A549 (cell line): ENCODE measurements around the gene RPS21. TPM values are rescaled to one million over a fixed set of nuclear protein-coding genes. Genes with fewer than 3 reads are reported as not detected.

Experiments used
- ATAC-seq, 2 experiments: fragments of 200-7000 bp in 1 of 2; fragments of >200 bp in 1 of 2; cut with Nextera tagmentation in 1 of 2; cut with Tn5 transposase in 1 of 2; 3 replicates each; pipeline versions ENCODE4 v1.8.0 to v1.9.1; 2018 to 2020; ENCODE audit warnings: mild to moderate bottlenecking in 1 of 2, moderate library complexity in 1 of 2
- CTCF ChIA-PET: fragments of 300-600 bp; sonication (Branson Sonifier 250); formaldehyde crosslinking; extraction: SDS; loops from one replicate; lab custom pipeline; 2021; ENCODE audit warnings: antibody characterized with exemption, inconsistent platforms; lab: Yijun Ruan, JAX
- POLR2A ChIA-PET: fragments of 350-600 bp; formaldehyde crosslinking; extraction: SDS; loops from one replicate; lab custom pipeline; 2021; ENCODE audit warnings: antibody characterized with exemption, inconsistent platforms; lab: Yijun Ruan, JAX
- DNase-seq, 2 experiments: peaks; one replicate each; pipeline versions ENCODE4 v3.0.0 to v3.0.0-alpha.2; 2011 to 2016; ENCODE audit warnings: low read depth in 1 of 2, low spot score in 1 of 2
- FAIRE-seq: peaks from 2 replicates; lab custom pipeline; 2011; peaks lifted over from hg19 to GRCh38; lab: Jason Lieb, UNC
- H3K27ac ChIP-seq, 2 experiments: fragments of >200 bp; sonication (Bioruptor Twin); formaldehyde crosslinking; 3 replicates each; pipeline ENCODE4 v1.5.1; 2016 to 2017
- H3K4me1 ChIP-seq: fragments of >200 bp; sonication (Bioruptor Twin); formaldehyde crosslinking; 3 replicates; pipeline ENCODE4 v1.6.1; 2016
- H3K4me2 ChIP-seq: fragments of >200 bp; sonication (Bioruptor Twin); formaldehyde crosslinking; 3 replicates; pipeline ENCODE4 v1.6.1; 2016
- H3K4me3 ChIP-seq: fragments of >200 bp; sonication (Bioruptor Twin); formaldehyde crosslinking; 3 replicates; pipeline ENCODE4 v1.5.1; 2016
- H3K9me3 ChIP-seq: fragments of >200 bp; sonication (Bioruptor Twin); formaldehyde crosslinking; 3 replicates; pipeline ENCODE4 v1.6.1; 2016
- CEBPB ChIP-seq, 2 experiments: fragments of >200 bp in 1 of 2; sonication (Bioruptor Twin) in 1 of 2; formaldehyde crosslinking in 1 of 2; IDR thresholded peaks; 2 replicates each; pipeline ENCODE4 v1.6.1; 2012 to 2016
- CHD2 ChIP-seq: fragments of 150-350 bp; IDR thresholded peaks from 2 replicates; pipeline ENCODE4 v1.6.1; 2014; ENCODE audit warnings: low read length; ENCODE audit not compliant: partially characterized antibody
- CHD4 ChIP-seq: fragments of 200-600 bp; sonication (generic); IDR thresholded peaks from 2 replicates; pipeline ENCODE4 v1.6.1; 2016; ENCODE audit warnings: antibody characterized with exemption, mild to moderate bottlenecking, borderline replicate concordance
- EP300 ChIP-seq, 2 experiments: fragments of >200 bp; sonication (Bioruptor Twin); formaldehyde crosslinking; IDR thresholded peaks; 2 replicates in 1 of 2; 3 replicates in 1 of 2; pipeline ENCODE4 v1.6.1; 2016 to 2017
- FOSL2 ChIP-seq, 2 experiments: fragments of 450-650 bp in 1 of 2; fragments of >200 bp in 1 of 2; sonication (Bioruptor Twin) in 1 of 2; formaldehyde crosslinking; IDR thresholded peaks; 2 replicates each; pipeline versions ENCODE4 v1.5.0 to v1.6.1; 2016 to 2020; ENCODE audit warnings: mild to moderate bottlenecking in 1 of 2, moderate library complexity in 1 of 2
- GATA3 ChIP-seq: IDR thresholded peaks from 2 replicates; pipeline ENCODE4 v1.6.1; 2012; ENCODE audit warnings: borderline replicate concordance
- HDAC2 ChIP-seq: fragments of 200-600 bp; sonication (generic); IDR thresholded peaks from 2 replicates; pipeline ENCODE4 v1.6.1; 2016
- HEYL ChIP-seq: fragments of 250-450 bp; sonication (Bioruptor Pico); IDR thresholded peaks from 2 replicates; pipeline ENCODE4 v1.8.0; 2021; ENCODE audit warnings: mild to moderate bottlenecking, moderate library complexity
- HOXA7 ChIP-seq: fragments of 250-450 bp; sonication (Bioruptor Pico); IDR thresholded peaks from 2 replicates; pipeline ENCODE4 v1.5.0; 2020; ENCODE audit warnings: mild to moderate bottlenecking, moderate library complexity
- HOXB13 ChIP-seq: fragments of 250-450 bp; sonication (Bioruptor Pico); IDR thresholded peaks from 2 replicates; pipeline ENCODE4 v1.5.0; 2020; ENCODE audit warnings: low read depth, mild to moderate bottlenecking, moderate library complexity
- JUN ChIP-seq, 2 experiments: fragments of >200 bp; sonication (Bioruptor Twin); formaldehyde crosslinking; IDR thresholded peaks; 2 replicates in 1 of 2; 3 replicates in 1 of 2; pipeline ENCODE4 v1.6.1; 2016 to 2017
- JUNB ChIP-seq: fragments of >200 bp; sonication (Bioruptor Twin); formaldehyde crosslinking; IDR thresholded peaks from 2 replicates; pipeline ENCODE4 v1.6.1; 2016
- KDM5A ChIP-seq: fragments of 200-600 bp; sonication (generic); IDR thresholded peaks from 2 replicates; pipeline ENCODE4 v1.6.1; 2016; ENCODE audit warnings: antibody characterized with exemption, mild to moderate bottlenecking
- MAFK ChIP-seq: fragments of 450-650 bp; IDR thresholded peaks from 2 replicates; pipeline ENCODE4 v1.6.1; 2014; ENCODE audit not compliant: partially characterized antibody
- MAZ ChIP-seq: fragments of 150-350 bp; IDR thresholded peaks from 2 replicates; pipeline ENCODE4 v1.6.1; 2014; ENCODE audit warnings: antibody characterized with exemption, low read depth, low read length, borderline replicate concordance
- MYC ChIP-seq: IDR thresholded peaks from 2 replicates; pipeline ENCODE4 v1.6.1; 2012; ENCODE audit warnings: mild to moderate bottlenecking, inconsistent platforms, low read length, improper control_type of control experiment, borderline replicate concordance
- POLR2AphosphoS2 ChIP-seq: conservative IDR thresholded peaks from 2 replicates; pipeline ENCODE4 v1.6.1; 2012; ENCODE audit warnings: low read length, improper control_type of control experiment, inconsistent platforms
- RARB ChIP-seq: fragments of 250-450 bp; sonication (Bioruptor Pico); IDR thresholded peaks from 2 replicates; pipeline ENCODE4 v1.8.0; 2021; ENCODE audit warnings: mild to moderate bottlenecking, moderate library complexity
- RCOR1 ChIP-seq: fragments of 150-350 bp; IDR thresholded peaks from 2 replicates; pipeline ENCODE4 v1.6.1; 2014; ENCODE audit warnings: antibody characterized with exemption, low read length, low read depth
- SMC3 ChIP-seq: fragments of >200 bp; sonication (Bioruptor Twin); formaldehyde crosslinking; IDR thresholded peaks from 3 replicates; pipeline ENCODE4 v1.6.1; 2018; ENCODE audit warnings: inconsistent platforms
- ZC3H11A ChIP-seq: fragments of 450-650 bp; IDR thresholded peaks from 2 replicates; pipeline ENCODE4 v1.6.1; 2014; ENCODE audit warnings: antibody characterized with exemption, mild to moderate bottlenecking
- WGBS: methylation state at CpG from one replicate; pipeline ENCODE4 v1.1.6; 2017; ENCODE audit errors: missing lambda C conversion rate; 5-methylcytosine and 5-hydroxymethylcytosine counted together
- polyA plus RNA-seq, 4 experiments: library from polyadenylated mRNA; depleted of rRNA in 3 of 4; stranded (reverse); fragments of >200 nt; fragmentation: RNase III in 1 of 4; extraction: RNeasy Plus Mini Kit Qiagen cat#74134 plus additional on column Dnase treatment in 1 of 4; gene quantifications; 2 replicates in 3 of 4; 3 replicates in 1 of 4; pipeline ENCODE4 v1.2.3, GENCODE V29; 2011 to 2017
- TF ChIP-seq, protein P1 (sequence below): IDR thresholded peaks from 2 replicates; pipeline ENCODE4 v1.6.1; 2012; ENCODE audit warnings: low read depth, borderline replicate concordance
- TF ChIP-seq, protein P2 (sequence below): fragments of >200 bp; sonication (Bioruptor Twin); formaldehyde crosslinking; IDR thresholded peaks from 3 replicates; pipeline ENCODE4 v1.5.1; 2016
- TF ChIP-seq, protein P3 (sequence below): IDR thresholded peaks from 2 replicates; pipeline ENCODE4 v1.6.1; 2012
- TF ChIP-seq, protein P4 (sequence below): fragments of >200 bp; sonication (Bioruptor Twin); formaldehyde crosslinking; IDR thresholded peaks from 2 replicates; pipeline ENCODE4 v1.6.1; 2016
- TF ChIP-seq, protein P5 (sequence below): fragments of >200 bp; sonication (Bioruptor Twin); formaldehyde crosslinking; IDR thresholded peaks from 3 replicates; pipeline ENCODE4 v1.6.1; 2016
- TF ChIP-seq, protein P6 (sequence below): fragments of 250-450 bp; sonication (Bioruptor Pico); IDR thresholded peaks from 2 replicates; pipeline ENCODE4 v1.5.0; 2020; ENCODE audit warnings: low read depth, mild to moderate bottlenecking, moderate library complexity
- TF ChIP-seq, protein P7 (sequence below): fragments of 450-650 bp; IDR thresholded peaks from 2 replicates; pipeline ENCODE4 v1.6.1; 2014; ENCODE audit warnings: antibody characterized with exemption
- TF ChIP-seq, protein P8 (sequence below): IDR thresholded peaks from 2 replicates; pipeline ENCODE4 v1.6.1; 2012

RPS21 gene
- polyA plus RNA-seq, 2 of the 4 experiments (the other 2 are of a cell fraction) = 2,862 to 4,026 TPM

DNA sequence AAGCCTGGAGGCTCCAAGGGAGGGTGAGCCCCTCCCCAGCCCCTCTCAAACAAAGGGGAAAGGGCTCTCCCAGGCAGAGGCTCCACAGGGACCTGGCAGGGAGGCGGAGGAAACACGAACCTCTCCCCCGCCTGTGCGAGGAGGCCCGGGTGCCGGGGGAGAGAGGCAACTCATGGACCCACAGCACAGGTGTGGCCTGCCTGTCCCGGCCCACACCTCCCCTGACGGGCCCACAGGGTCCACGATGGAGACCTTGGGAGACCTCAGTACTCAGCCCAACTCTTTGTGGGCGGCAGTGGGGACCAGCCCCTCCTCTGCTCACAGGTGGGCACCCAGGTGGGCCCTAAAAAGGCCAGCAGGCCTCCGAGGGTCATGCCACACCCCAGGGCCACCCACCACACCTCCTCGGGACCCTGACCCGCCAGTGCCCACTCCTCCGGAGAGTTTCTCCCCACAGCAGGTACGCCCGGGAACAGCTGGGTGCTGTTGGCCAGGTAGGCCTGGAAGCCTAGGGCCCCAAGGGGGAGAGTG, 32.0 kb upstream of the RPS21 start:
- 0 out of 2 replicates have a peak, but pooled peaks have one; percentile 12 for TF ChIP-seq HOXA7 (CRISPR knock-in tag)
- no peak for TF ChIP-seq CHD2
- TF ChIP-seq, protein P1, sequence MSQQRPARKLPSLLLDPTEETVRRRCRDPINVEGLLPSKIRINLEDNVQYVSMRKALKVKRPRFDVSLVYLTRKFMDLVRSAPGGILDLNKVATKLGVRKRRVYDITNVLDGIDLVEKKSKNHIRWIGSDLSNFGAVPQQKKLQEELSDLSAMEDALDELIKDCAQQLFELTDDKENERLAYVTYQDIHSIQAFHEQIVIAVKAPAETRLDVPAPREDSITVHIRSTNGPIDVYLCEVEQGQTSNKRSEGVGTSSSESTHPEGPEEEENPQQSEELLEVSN = no peak
- no peak for FAIRE-seq
- Histone ChIP-seq H3K9me3 (no peaks in the 10 kb centered on the region), H3K4me2 (peak overlapping the region; percentile 91), H3K4me3 (peak overlapping the region; percentile 41), H3K4me1 (peaks cover 98% of the 10 kb centered on the region), H3K27ac (peak overlapping the region; percentile 97 to 99)
- CTCF ChIA-PET = interaction anchor here (1.1 to 5.5 kb wide), 5 partner anchors 13 to 53 kb away, joined by 3 to 94 read pairs (median 16); partner anchors contain the start of genes ADRM1 and LAMA5
- ATAC-seq = no peak
- POLR2A ChIA-PET = no interaction called here
- peak in 1 of 2 experiments; percentile 49 for DNase-seq
- 0% methylated on average over 1 of the region's 16 CpGs for WGBS

DNA sequence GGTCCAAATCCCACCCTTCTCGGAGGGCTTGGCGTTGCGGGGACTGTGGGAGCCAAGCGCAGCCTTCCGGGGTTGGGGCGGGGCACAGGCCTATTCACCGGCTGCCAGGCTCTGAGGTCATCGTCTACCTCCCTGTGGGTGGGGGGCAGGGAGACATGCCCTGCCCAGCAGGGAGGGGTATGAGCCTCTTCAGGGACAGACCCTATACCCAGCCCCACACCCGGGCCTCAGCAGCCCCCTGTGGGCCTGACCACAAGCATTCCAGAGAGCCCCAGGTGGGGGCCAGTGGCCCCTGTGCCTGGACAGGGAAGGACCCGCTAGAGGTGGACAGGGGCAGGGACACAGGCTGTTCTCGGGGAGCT, 31.4 kb upstream of the RPS21 start:
- peak overlapping the region; percentile 41 for H3K4me3 ChIP-seq
- FAIRE-seq (no peak), DNase-seq (peak in 1 of 2 experiments; percentile 86), ATAC-seq (peak in 1 of 2 experiments; percentile 3; a peak in 2 of 6 replicates)
- H3K9me3 ChIP-seq = no peaks in the 10 kb centered on the region
- 1% methylated on average over 11 of the region's 11 CpGs for WGBS
- peak overlapping the region; percentile 91 for H3K4me2 ChIP-seq
- peaks cover 98% of the 10 kb centered on the region for H3K4me1 ChIP-seq
- H3K27ac ChIP-seq = peak overlapping the region; percentile 97 to 99
- POLR2A ChIA-PET = interaction anchor here (1.0 to 4.9 kb wide), 2 partner anchors 12 to 31 kb away, joined by 3 to 61 read pairs; partner anchors contain the start of genes LAMA5 and RPS21
- CTCF ChIA-PET = interaction anchor here (1.1 to 5.5 kb wide), 5 partner anchors 12 to 53 kb away, joined by 3 to 94 read pairs (median 16); partner anchors contain the start of genes ADRM1 and LAMA5
- peak; percentile 31 to 68; a peak in 2 of 5 replicates for TF ChIP-seq EP300 (IDR thresholded peaks at IDR 0.05)
- TF ChIP-seq, protein P2, sequence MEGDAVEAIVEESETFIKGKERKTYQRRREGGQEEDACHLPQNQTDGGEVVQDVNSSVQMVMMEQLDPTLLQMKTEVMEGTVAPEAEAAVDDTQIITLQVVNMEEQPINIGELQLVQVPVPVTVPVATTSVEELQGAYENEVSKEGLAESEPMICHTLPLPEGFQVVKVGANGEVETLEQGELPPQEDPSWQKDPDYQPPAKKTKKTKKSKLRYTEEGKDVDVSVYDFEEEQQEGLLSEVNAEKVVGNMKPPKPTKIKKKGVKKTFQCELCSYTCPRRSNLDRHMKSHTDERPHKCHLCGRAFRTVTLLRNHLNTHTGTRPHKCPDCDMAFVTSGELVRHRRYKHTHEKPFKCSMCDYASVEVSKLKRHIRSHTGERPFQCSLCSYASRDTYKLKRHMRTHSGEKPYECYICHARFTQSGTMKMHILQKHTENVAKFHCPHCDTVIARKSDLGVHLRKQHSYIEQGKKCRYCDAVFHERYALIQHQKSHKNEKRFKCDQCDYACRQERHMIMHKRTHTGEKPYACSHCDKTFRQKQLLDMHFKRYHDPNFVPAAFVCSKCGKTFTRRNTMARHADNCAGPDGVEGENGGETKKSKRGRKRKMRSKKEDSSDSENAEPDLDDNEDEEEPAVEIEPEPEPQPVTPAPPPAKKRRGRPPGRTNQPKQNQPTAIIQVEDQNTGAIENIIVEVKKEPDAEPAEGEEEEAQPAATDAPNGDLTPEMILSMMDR = no peak
- no peak for TF ChIP-seq FOSL2 (IDR thresholded peaks at IDR 0.05)
- TF ChIP-seq FOSL2 (CRISPR knock-in tag; IDR thresholded peaks at IDR 0.05) = no peak
- TF ChIP-seq HOXB13 (CRISPR knock-in tag) = peak; percentile 32; the same call in 1 of the 2 replicates
- no peak for TF ChIP-seq HDAC2
- TF ChIP-seq KDM5A = no peak
- peak; percentile 22 to 72; a peak in 3 of 5 replicates for TF ChIP-seq JUN (IDR thresholded peaks at IDR 0.05)
- TF ChIP-seq RARB (CRISPR knock-in tag) = no peak
- no peak for TF ChIP-seq MAZ
- TF ChIP-seq, protein P3, sequence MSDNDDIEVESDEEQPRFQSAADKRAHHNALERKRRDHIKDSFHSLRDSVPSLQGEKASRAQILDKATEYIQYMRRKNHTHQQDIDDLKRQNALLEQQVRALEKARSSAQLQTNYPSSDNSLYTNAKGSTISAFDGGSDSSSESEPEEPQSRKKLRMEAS = no peak; the same call in 1 of the 2 replicates
- TF ChIP-seq JUNB = no peak
- TF ChIP-seq, protein P4, sequence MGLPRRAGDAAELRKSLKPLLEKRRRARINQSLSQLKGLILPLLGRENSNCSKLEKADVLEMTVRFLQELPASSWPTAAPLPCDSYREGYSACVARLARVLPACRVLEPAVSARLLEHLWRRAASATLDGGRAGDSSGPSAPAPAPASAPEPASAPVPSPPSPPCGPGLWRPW = no peak
- TF ChIP-seq, protein P5, sequence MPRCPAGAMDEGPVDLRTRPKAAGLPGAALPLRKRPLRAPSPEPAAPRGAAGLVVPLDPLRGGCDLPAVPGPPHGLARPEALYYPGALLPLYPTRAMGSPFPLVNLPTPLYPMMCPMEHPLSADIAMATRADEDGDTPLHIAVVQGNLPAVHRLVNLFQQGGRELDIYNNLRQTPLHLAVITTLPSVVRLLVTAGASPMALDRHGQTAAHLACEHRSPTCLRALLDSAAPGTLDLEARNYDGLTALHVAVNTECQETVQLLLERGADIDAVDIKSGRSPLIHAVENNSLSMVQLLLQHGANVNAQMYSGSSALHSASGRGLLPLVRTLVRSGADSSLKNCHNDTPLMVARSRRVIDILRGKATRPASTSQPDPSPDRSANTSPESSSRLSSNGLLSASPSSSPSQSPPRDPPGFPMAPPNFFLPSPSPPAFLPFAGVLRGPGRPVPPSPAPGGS = no peak
- peak; percentile 32; the same call in 1 of the 2 replicates for TF ChIP-seq GATA3
- TF ChIP-seq, protein P6, sequence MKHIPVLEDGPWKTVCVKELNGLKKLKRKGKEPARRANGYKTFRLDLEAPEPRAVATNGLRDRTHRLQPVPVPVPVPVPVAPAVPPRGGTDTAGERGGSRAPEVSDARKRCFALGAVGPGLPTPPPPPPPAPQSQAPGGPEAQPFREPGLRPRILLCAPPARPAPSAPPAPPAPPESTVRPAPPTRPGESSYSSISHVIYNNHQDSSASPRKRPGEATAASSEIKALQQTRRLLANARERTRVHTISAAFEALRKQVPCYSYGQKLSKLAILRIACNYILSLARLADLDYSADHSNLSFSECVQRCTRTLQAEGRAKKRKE (CRISPR knock-in tag) = peak; percentile 27; the same call in 1 of the 2 replicates
- no peak for TF ChIP-seq RCOR1
- TF ChIP-seq, protein P7, sequence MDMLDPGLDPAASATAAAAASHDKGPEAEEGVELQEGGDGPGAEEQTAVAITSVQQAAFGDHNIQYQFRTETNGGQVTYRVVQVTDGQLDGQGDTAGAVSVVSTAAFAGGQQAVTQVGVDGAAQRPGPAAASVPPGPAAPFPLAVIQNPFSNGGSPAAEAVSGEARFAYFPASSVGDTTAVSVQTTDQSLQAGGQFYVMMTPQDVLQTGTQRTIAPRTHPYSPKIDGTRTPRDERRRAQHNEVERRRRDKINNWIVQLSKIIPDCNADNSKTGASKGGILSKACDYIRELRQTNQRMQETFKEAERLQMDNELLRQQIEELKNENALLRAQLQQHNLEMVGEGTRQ = no peak
- TF ChIP-seq POLR2AphosphoS2 = no peak
- TF ChIP-seq CEBPB (IDR thresholded peaks at IDR 0.05) = no peak
- TF ChIP-seq MYC = no peak
- TF ChIP-seq, protein P8, sequence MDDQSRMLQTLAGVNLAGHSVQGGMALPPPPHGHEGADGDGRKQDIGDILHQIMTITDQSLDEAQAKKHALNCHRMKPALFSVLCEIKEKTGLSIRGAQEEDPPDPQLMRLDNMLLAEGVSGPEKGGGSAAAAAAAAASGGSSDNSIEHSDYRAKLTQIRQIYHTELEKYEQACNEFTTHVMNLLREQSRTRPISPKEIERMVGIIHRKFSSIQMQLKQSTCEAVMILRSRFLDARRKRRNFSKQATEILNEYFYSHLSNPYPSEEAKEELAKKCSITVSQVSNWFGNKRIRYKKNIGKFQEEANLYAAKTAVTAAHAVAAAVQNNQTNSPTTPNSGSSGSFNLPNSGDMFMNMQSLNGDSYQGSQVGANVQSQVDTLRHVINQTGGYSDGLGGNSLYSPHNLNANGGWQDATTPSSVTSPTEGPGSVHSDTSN = no peak
- TF ChIP-seq ZC3H11A = no peak
- no peak for TF ChIP-seq SMC3
- TF ChIP-seq MAFK = no peak
- TF ChIP-seq, protein P1 = no peak
- TF ChIP-seq HEYL (CRISPR knock-in tag) = no peak
- TF ChIP-seq HOXA7 (CRISPR knock-in tag) = no peak
- no peak for TF ChIP-seq CHD4
